CD4-positive, alpha-beta T cell treated with Interleukin-6 for 4 hours (primary cell): ENCODE results near the gene ARHGEF25.
"Not testable (repeated sequence)": the region's sequence is repeated elsewhere in the genome, so short reads cannot be mapped to it uniquely, and the experiment has no call there.

Experiments used
- DNase-seq: peaks from one replicate; pipeline ENCODE4 v3.0.0-alpha.2; 2020; ENCODE audit warnings: mixed read lengths

Gene ARHGEF25

DNA sequence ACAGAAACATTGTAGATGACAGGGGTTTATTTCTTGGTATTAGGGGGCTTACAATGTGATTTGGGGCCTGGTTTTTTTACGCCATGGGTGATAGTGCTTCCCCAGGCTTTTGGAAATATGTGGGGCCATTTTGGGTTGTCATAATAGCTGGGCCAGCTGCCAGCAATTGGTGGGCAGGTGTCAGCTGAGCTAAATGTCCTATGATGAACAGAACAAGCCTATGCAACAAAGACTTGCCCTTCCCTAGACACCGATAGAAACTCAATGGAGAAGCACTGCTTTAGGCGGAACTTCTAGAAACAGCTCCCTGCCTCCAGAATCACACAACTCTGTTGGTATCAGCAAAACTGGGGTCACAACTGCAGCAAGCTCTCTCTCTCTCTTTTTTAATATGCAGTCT lies 26.9 kb downstream of the ARHGEF25 start:
- no peak for DNase-seq

DNA sequence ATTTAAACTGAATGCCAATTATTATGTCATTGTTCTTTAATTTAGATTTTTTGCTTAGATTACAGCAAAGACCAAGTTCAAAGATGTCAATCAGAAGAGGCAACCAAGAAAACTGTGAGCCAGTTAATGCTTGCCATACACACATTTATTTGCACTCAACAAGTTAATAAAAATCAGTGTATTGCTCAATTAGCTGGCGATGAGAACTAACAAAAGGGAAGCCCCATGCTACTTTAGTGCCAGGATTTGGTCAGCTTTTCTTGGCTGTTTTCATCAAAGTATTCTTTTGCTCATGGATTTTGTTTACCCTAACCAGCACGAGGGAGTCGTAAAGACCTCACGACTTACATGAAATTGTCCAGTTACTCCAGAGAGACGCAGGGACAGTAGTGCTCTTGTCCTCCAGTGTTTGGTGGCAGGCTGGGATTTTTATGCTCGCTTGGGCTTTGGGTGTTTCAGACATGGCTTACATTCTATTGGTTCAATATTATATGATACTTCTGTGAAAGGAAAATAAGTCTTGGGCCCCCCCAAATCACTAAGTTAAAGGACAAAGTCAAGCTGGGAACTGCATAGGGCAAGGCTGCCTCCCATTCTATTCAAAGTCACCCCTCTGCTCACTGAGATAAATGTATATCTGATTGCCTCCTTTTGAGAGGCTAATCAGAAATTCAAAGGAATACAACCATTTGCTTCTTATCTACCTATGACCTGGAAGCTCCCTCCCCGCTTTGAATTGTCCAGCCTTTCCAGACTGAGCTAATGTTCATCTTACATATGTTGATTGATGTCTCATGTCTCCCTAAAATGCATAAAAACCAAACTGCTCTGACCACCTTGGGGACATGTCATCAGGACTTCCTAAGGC lies 29.2 kb downstream of the ARHGEF25 start:
- no peak for DNase-seq

DNA sequence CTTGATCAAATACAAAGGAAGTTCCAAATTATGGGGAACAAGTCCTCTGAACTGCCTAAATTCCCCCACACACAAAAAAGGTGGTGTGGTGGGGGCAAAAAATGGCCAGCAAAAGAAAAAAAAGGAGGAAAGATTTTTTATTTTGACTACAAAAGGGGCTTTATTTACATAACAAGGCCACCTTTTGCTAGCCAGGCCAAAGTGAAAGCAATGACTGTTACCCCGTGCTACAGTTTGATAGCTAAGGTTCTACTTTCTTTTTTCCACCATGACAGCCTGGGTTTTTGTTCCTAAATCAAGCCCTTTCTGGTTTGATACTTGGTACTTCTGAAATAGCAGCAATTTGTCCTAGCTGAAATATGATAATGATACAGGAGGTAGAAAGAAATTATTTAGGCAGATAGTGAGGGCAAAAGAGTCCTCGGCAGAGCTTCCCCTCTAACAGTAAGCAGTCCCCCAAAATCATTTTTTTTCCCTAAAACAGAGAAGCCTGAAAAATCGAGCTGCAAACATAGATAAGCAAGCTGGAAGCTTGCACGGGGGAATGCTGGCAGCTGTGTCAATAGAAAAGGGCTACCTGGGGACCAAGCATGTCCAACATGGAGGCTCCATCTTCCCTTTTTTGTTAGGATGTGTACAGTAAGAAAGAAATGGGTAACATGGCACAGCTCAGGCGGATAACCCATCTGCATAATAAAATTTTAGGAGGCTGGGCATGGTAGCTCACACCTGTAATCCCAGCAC lies 30.6 kb downstream of the ARHGEF25 start:
- no peak for DNase-seq

DNA sequence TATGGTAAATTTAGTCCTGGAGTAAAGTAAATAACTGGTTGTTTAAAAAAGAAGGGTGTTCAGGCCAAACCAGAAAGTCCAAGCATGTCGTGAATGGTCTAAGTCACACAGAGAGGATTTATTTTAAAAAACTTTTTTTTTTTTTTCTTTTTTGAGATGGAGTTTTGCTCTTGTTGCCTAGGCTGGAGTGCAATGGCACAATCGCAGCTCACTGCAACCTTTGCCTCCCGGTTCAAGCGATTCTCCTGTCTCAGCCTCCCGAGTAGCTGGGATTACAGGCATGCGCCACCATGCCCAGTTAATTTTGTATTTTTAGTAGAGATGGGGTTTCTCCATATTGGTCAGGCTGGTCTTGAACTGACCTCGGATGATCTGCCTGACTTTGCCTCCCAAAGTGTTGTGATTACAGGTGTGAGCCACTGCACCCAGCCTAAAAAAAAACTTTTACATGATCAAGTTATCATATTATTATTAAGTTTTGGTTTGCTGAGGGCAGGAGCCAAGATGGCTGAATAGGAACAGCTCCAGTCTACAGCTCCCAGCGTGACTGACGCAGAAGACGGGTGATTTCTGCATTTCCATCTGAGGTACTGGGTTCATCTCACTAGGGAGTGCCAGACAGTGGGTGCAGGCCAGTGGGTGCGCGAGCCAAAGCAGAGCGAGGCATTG lies 34.9 kb downstream of the ARHGEF25 start:
- not testable (repeated sequence) for DNase-seq

DNA sequence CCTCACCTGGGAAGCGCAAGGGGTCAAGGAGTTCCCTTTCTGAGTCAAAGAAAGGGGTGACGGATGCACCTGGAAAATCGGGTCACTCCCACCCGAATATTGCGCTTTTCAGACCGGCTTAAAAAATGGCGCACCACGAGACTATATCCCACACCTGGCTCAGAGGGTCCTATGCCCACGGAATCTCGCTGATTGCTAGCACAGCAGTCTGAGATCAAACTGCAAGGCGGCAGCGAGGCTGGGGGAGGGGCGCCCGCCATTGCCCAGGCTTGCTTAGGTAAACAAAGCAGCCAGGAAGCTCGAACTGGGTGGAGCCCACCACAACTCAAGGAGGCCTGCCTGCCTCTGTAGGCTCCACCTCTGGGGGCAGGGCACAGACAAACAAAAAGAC lies 35.4 kb downstream of the ARHGEF25 start:
- not testable (repeated sequence) for DNase-seq

DNA sequence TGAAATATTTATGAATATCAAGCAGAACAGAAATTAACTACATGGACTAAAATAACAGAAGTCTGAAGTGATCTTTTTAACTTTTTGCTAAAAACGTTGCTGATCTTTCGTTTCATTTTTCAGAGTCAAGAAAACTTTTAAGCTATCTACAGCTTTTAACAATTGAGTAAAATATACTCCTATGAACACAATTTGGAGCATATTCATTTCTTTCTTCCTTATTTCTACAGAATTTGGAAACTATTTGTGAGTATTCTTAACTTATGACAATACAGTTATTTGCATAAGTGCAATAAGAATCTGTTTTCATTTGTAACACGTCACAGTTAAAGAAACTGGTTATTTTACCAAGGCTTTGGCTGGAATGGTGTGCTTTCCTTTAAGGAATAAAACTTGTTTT lies 42.8 kb downstream of the ARHGEF25 start:
- no peak for DNase-seq

DNA sequence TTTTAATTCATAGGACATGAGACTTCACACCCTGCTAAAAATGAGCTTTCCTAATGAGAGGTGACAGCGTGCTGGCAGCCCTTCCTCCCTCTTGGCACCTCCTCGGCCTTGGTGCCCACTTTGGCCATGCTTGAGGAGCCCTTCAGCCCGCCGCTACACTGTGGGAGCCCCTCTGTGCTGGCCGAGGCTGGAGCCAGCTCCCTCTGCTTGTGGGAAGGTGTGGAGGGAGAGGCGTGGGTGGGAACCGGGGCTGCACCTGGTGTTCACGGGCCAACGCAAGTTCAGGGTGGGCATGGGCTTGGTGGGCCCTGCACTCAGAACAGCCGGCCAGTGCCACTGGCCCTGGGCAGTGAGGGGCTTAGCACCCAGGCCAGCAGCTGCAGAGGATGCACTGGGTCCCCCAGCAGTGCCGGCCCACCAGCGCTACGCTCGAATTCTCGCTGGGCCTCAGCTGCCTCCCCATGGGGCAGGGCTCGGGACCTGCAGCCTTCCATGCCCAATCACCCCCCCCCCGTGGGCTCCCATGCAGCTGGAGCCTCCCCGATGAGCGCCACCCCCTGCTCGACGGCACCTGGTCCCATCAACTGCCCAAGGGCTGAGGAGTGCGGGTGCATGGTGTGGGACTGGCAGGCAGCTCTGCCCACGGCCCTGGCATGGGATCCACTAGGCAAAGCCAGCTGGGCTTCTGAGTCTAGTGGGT lies 44.5 kb downstream of the ARHGEF25 start:
- DNase-seq: no peak

DNA sequence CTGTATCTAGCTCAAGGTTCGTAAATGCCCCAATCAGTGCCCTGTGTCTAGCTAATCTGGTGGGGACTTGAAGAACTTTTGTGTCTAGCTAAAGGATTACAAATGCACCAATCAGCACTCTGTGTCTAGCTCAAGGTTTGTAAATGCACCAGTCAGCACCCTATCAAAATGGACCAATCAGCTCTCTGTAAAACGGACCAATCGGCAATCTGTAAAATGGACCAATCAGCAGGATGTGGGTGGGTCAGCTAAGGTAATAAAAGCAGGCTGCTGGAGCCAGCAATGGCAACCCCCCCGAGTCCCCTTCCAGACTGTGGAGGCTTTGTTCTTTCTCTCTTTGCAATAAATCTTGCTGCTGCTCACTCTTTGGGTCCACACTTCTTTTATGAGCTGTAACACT lies 45.2 kb downstream of the ARHGEF25 start:
- DNase-seq: not testable (repeated sequence)

DNA sequence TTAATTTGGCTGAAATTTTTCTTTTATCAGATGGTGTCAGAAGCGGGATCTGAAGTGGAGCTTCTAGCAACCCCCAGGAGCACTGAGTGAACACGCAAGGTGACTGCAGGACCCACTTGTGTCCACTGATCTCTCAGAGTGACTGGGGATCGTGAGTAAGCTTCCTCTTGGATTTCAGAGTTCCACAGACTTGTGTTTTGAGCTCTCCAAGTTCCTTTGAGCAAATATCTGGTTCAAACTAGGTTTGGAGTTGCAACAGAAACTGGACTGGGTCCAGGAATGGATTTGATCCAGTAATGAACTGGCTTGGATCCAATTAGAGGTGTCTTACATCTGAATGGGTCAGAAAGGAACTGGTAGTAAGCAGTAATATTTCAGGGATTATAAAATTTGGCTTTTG lies 46.5 kb downstream of the ARHGEF25 start:
- no peak for DNase-seq

DNA sequence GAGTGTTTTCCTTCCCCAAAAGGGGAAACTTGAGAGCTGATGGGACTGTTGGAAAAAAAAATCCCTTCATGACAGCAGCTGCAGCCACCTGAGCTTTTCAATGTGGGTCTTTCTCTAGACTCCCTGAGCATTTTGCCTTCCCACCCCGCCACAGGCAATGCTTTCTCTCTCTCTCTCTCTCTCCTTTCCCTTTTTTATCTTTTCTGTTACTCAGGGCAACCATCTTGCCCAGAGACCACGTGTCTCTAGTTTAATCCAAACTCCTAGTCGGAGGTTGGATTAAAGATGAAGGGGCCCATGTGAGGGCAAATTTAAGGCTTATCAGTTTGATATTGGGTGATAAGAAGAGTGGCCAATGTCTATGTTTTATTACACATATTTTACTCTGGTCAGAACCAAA lies 47.7 kb downstream of the ARHGEF25 start:
- no peak for DNase-seq

DNA sequence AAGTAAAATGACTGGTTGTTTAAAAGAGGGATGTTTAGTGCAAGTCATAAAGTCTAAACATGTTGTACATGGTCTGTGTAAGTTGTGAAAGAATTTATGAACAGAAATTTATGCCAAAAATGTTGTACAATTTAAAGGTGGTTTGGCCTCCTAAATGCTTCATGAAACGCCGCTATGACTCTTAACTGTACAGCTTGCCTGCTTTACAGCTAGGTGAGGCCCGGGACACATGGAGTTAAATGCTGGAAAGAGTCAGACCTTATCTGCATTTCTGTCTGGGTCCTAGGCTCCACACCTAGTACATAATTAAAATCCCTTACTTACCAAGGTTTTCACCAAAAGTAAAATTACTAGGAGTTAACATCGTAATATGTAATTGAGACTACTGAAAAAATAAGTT lies 50.1 kb downstream of the ARHGEF25 start:
- no peak for DNase-seq

DNA sequence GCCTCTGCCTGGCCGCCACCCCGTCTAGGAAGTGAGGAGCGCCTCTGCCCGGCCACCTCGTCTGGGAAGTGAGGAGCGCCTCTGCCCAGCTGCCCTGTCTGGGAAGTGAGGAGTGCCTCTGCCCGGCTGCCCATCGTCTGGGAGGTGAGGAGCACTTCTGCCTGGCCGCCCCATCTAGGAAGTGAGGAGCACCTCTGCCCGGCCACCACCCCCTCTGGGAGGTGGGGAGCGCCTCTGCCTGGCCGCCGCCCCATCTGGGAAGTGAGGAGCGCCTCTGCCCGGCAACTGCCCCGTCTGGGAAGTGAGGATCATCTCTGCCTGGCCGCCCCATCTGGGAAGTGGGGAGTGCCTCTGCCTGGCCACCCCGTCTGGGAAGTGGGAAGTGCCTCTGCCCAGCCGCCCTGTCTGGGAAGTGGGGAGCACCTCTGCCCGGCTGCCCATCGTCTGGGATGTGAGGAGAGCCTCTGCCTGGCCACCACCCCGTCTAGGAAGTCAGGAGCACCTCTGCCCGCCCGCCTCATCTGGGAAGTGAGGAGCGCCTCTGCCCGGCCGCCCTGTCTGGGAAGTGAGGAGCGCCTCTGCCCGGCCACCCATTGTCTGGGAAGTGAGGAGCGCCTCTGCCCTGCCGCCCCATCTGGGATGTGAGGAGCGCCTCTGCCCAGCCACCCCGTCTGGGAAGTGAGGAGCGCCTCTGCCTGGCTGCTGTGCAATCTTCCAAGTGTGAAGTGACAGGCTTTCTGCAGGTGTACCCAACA lies 54.0 kb downstream of the ARHGEF25 start:
- DNase-seq: not testable (repeated sequence)
